Tibial nerve (tissue), 4 donors: Measurements from ENCODE around the gene MAPK11. TPM values are rescaled to one million over a fixed set of nuclear protein-coding genes. Genes with fewer than 3 reads are reported as not detected.
A peak's percentile ranks its signal among the peaks of the same experiment; 100 is the strongest.
"Not testable (repeated sequence)": the region's sequence is repeated elsewhere in the genome, so short reads cannot be mapped to it uniquely, and the experiment has no call there.

Experiments
- DNase-seq, 2 donors: peaks; one replicate each; pipeline ENCODE4 v3.0.0-alpha.2; 2019; ENCODE audit warnings: low spot score in 2 of 2
- H3K27ac ChIP-seq, 4 donors: fragments of 200-600 bp; sonication (generic) in 3 of 4; one replicate each; pipeline ENCODE4 v1.5.1; 2017 to 2019; ENCODE audit warnings: mild to moderate bottlenecking in 1 of 4
- H3K27me3 ChIP-seq, 2 donors: fragments of 200-600 bp; sonication (generic) in 1 of 2; one replicate each; pipeline versions ENCODE4 v1.5.1 to v1.6.0; 2017 to 2019
- H3K36me3 ChIP-seq, 3 donors: fragments of 200-600 bp; sonication (generic); one replicate each; pipeline ENCODE4 v1.5.1; 2018 to 2019
- H3K4me1 ChIP-seq, 4 donors: fragments of 200-600 bp; sonication (generic) in 3 of 4; one replicate each; pipeline ENCODE4 v1.5.1; 2017 to 2019
- H3K4me3 ChIP-seq, 4 donors: fragments of 200-600 bp; sonication (generic) in 3 of 4; one replicate each; pipeline ENCODE4 v1.5.1; 2017 to 2019; ENCODE audit warnings: mild to moderate bottlenecking in 1 of 4, moderate library complexity in 1 of 4
- H3K9me3 ChIP-seq, 4 donors: fragments of 200-600 bp; sonication (generic) in 3 of 4; one replicate each; pipeline ENCODE4 v1.5.1; 2017 to 2019
- EP300 ChIP-seq, 2 donors: sonication (generic); formaldehyde crosslinking; IDR thresholded peaks; one replicate each; pipeline ENCODE4 v1.6.1; 2017; ENCODE audit warnings: antibody characterized with exemption in 2 of 2, mild to moderate bottlenecking in 1 of 2
- POLR2A ChIP-seq, 2 donors: fragments of 450-650 bp; IDR thresholded peaks; one replicate each; pipeline ENCODE4 v1.6.1; 2017; ENCODE audit warnings: antibody characterized with exemption in 2 of 2, mild to moderate bottlenecking in 2 of 2, moderate library complexity in 2 of 2
- WGBS, 2 donors: methylation state at CpG; one replicate each; pipeline ENCODE4 v1.1.5; 2018; 5-methylcytosine and 5-hydroxymethylcytosine counted together
- total RNA-seq, 4 donors: library from RNA; depleted of rRNA; stranded (reverse); fragments of >200 nt; gene quantifications; one replicate each; pipeline ENCODE4 v1.1.0, GENCODE V29; 2016
- TF ChIP-seq, protein P1 (sequence below), 5 experiments: fragments of 200-600 bp in 3 of 5; fragments of 450-650 bp in 2 of 5; sonication (generic) in 3 of 5; IDR thresholded peaks; one replicate each; pipeline ENCODE4 v1.5.1; 2016 to 2019; ENCODE audit warnings: antibody characterized with exemption in 5 of 5, mild to moderate bottlenecking in 3 of 5, moderate library complexity in 2 of 5

Gene MAPK11
- total RNA-seq, 4 donors from 2014 or later, result 8.7 to 33.3 (median 19.6) TPM

DNA sequence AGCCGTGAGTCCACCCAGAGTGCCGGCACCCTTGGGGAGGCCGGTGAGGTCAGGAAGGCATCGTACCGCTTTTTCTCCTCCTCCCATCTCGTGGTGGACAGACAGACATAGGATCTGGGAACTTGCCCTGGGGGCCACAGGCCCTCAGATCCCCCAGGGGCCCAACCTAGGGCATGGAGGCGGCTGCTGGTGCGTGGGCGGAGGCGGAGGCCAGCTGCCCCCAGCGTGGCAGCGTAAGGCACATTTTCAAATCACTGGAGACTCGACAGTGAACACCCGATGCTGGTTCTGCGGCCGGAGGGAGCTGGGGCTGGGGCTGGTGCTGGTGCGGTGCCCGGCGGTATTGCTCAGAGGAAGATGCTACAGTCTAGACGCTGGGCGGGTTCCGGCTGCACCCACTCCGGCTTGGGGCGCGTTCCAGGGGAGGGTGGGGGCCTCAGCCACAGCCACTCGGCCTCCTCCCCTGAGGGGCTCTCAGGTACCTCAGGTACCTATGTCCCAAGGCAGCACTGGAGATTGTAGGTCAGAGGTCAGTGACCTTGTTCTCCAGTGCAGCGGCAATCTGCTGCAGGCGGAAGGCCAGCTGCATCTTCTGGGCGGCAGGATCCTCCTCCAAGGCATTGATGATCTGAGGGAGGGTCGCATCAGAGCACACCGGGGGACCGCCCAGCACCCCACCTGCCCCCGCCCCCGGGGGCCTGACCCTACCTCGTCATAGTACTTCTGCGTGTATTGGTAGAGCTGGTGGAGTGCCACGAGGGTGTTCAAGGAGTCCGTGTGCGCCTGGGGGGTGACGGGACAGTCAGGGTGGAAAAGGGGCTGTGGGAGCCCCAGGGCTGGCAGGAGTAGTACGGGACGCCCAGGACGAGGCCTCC, 5.2 kb upstream of the MAPK11 start:
- no peak for DNase-seq
- Histone ChIP-seq H3K4me3 (no peak overlapping the region), H3K27me3 (peaks cover 0 to 7% of the 10 kb centered on the region in 2 donors), H3K36me3 (peaks cover 2 to 56% (median 10%) of the 10 kb centered on the region in 3 donors), H3K27ac (peak overlapping the region in 3 of 4 donors; percentile 3 to 70 (median 51)), H3K9me3 (no peaks in the 10 kb centered on the region), H3K4me1 (peaks cover 0 to 48% (median 17%) of the 10 kb centered on the region in 4 donors)
- WGBS, 2 donors, result 68 to 70% methylated on average over 27 to 37 of the region's 43 CpGs
- no peak for TF ChIP-seq POLR2A (IDR thresholded peaks at IDR 0.05)
- TF ChIP-seq, protein P1, sequence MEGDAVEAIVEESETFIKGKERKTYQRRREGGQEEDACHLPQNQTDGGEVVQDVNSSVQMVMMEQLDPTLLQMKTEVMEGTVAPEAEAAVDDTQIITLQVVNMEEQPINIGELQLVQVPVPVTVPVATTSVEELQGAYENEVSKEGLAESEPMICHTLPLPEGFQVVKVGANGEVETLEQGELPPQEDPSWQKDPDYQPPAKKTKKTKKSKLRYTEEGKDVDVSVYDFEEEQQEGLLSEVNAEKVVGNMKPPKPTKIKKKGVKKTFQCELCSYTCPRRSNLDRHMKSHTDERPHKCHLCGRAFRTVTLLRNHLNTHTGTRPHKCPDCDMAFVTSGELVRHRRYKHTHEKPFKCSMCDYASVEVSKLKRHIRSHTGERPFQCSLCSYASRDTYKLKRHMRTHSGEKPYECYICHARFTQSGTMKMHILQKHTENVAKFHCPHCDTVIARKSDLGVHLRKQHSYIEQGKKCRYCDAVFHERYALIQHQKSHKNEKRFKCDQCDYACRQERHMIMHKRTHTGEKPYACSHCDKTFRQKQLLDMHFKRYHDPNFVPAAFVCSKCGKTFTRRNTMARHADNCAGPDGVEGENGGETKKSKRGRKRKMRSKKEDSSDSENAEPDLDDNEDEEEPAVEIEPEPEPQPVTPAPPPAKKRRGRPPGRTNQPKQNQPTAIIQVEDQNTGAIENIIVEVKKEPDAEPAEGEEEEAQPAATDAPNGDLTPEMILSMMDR (IDR thresholded peaks at IDR 0.05), result no peak
- TF ChIP-seq EP300 (IDR thresholded peaks at IDR 0.05), result no peak

DNA sequence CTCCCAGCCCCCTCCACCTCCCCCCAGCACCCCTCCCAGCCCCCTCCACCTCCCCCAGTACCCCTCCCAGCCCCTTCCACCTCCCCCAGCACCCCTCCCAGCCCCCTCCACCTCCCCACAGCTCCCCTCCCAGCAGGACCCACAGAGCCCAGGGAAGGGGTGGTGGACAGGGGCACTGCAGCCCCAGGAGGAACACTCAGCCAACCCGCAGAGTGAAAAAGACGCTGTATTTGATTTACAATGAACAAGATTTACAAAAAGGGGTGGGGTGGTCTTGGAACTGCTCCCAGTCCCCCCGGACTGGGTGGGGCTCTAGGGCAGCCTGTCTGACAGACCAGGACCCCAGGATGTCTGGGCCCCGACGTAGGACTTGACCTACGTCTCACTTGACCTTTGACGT, 4.6 kb upstream of the MAPK11 start:
- no peak for DNase-seq
- Histone ChIP-seq H3K9me3 (no peaks in the 10 kb centered on the region), H3K4me1 (peaks cover 0 to 52% (median 21%) of the 10 kb centered on the region in 4 donors), H3K27ac (peak overlapping the region in 2 of 4 donors; percentile 51 to 70), H3K36me3 (peaks cover 0 to 49% (median 4%) of the 10 kb centered on the region in 3 donors), H3K4me3 (no peak overlapping the region), H3K27me3 (peaks cover 0 to 8% of the 10 kb centered on the region in 2 donors)
- 31 to 55% methylated on average over 4 of the region's 7 CpGs for WGBS, 2 donors
- TF ChIP-seq POLR2A (IDR thresholded peaks at IDR 0.05) (no peak), EP300 (IDR thresholded peaks at IDR 0.05) (no peak)
- TF ChIP-seq, protein P1 (IDR thresholded peaks at IDR 0.05), result no peak

DNA sequence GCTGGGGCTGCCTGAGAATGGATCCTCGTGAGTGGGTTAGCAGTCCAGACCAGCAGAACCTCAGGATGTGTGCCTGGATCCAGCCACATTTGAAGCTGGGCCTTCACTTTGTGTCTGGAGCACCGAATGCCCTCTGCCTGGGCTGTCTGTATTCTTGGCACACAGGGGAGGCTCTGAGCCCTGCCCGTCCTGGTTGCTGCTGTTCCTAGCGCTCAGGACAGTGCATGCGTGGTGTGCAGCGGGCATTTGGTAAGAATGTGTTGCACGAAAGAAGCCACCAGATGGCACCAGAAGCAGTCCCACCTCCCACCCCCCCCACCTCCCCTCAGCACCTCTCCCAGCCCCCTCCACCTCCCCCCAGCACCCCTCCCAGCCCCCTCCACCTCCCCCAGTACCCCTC, 4.1 kb upstream of the MAPK11 start:
- Histone ChIP-seq H3K36me3 (peaks cover 0 to 44% (median 4%) of the 10 kb centered on the region in 3 donors), H3K4me1 (peaks cover 0 to 57% (median 26%) of the 10 kb centered on the region in 4 donors), H3K27ac (no peak overlapping the region), H3K27me3 (peaks cover 0 to 12% of the 10 kb centered on the region in 2 donors), H3K9me3 (no peaks in the 10 kb centered on the region), H3K4me3 (no peak overlapping the region)
- WGBS, 2 donors, result 21 to 28% methylated on average over 6 to 7 of the region's 7 CpGs
- TF ChIP-seq POLR2A (IDR thresholded peaks at IDR 0.05), result no peak
- TF ChIP-seq, protein P1 (IDR thresholded peaks at IDR 0.05), result peak; percentile 25 to 46 (median 32)
- peak in 1 of 2 donors; percentile 44 for DNase-seq

DNA sequence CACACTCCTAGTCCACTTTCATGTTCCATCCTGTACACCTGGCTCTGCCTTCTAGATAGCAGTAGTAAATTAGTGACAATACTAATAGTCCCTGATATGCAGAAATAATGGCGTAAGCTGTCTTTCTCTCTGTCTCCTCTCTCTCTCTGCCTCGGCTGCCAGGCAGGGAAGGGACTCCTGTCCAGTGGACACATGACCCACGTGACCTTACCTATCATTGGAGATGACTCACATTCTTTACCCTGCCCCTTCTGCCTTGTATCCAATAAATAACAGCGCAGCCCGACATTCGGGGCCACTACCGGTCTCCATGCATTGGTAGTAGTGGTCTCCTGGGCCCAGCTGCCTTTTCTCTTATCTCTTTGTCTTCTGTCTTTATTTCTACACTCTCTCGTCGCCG, 3.6 kb upstream of the MAPK11 start:
- 84 to 90% methylated on average over 10 of the region's 10 CpGs for WGBS, 2 donors
- DNase-seq, H3K27ac ChIP-seq, H3K9me3 ChIP-seq, H3K4me3 ChIP-seq: not testable (repeated sequence)
- Histone ChIP-seq H3K27me3 (peaks cover 0 to 12% of the 10 kb centered on the region in 2 donors), H3K36me3 (peaks cover 0 to 39% (median 4%) of the 10 kb centered on the region in 3 donors), H3K4me1 (peaks cover 0 to 62% (median 31%) of the 10 kb centered on the region in 4 donors)

DNA sequence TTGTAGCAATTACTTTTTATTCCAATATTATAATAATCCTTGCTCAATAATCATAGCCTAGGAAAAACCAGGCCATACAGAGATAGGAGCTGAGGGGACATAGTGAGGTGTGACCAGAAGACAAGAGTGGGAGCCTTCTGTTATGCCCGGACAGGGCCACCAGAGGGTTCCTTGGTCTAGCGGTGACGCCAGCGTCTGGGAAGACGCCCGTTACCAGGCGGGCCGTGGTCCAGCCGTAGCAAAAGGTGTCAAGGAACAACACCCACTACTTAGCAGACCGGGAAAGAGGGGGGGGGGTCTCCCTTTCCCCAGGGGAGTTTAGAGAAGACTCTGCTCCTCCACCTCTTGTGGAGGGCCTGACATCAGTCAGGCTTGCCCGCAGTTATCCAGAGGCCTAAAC, 3.2 kb upstream of the MAPK11 start:
- peaks cover 0 to 12% of the 10 kb centered on the region in 2 donors for H3K27me3 ChIP-seq
- H3K9me3 ChIP-seq, H3K27ac ChIP-seq, DNase-seq, H3K4me3 ChIP-seq: not testable (repeated sequence)
- peaks cover 0 to 35% (median 4%) of the 10 kb centered on the region in 3 donors for H3K36me3 ChIP-seq
- 35 to 100% methylated on average over 1 to 11 of the region's 11 CpGs for WGBS, 2 donors
- H3K4me1 ChIP-seq, result peaks cover 0 to 67% (median 34%) of the 10 kb centered on the region in 4 donors
